Lower lobe of right lung (tissue), 2 donors: ENCODE results near the gene STAT4. TPM values are rescaled to one million over a fixed set of nuclear protein-coding genes. Genes with fewer than 3 reads are reported as not detected.

ENCODE experiments used
- ATAC-seq, 2 donors: fragments of 200-7000 bp; cut with Tn5 transposase; one replicate each; pipeline ENCODE4 v1.9.1; 2020 to 2022; ENCODE audit warnings: mild to moderate bottlenecking in 2 of 2, moderate library complexity in 2 of 2
- DNase-seq: peaks from one replicate; pipeline ENCODE4 v3.0.0-alpha.2; 2020
- H3K27ac ChIP-seq: fragments of 200-600 bp; one replicate; pipeline ENCODE4 v1.8.0; 2022
- H3K27me3 ChIP-seq: fragments of 200-600 bp; one replicate; pipeline ENCODE4 v1.8.0; 2022; ENCODE audit warnings: low read depth
- H3K36me3 ChIP-seq: fragments of 200-600 bp; one replicate; pipeline ENCODE4 v1.8.0; 2022; ENCODE audit warnings: mild to moderate bottlenecking
- H3K4me1 ChIP-seq: fragments of 200-600 bp; one replicate; pipeline ENCODE4 v1.8.0; 2022
- H3K4me3 ChIP-seq: fragments of 200-600 bp; one replicate; pipeline ENCODE4 v1.8.0; 2022; ENCODE audit warnings: mild to moderate bottlenecking
- H3K9me3 ChIP-seq: fragments of 200-600 bp; one replicate; pipeline ENCODE4 v1.8.0; 2022
- CTCF ChIP-seq: fragments of 200-600 bp; IDR thresholded peaks from one replicate; pipeline ENCODE4 v1.8.0; 2022; ENCODE audit warnings: antibody characterized with exemption, mild to moderate bottlenecking
- intact Hi-C: fragments of 100-400 bp; cut with DNase I; formaldehyde crosslinking; loops from one replicate; pipeline ENCODE4 v1.11.0; 2022
- total RNA-seq: library from RNA; stranded (reverse); fragmentation: NEBNext Ultra II Directional; extraction: Animal tissue kit (Norgen Biotek cat#: 25700); gene quantifications from one replicate; pipeline ENCODE4 v1.2.1, GENCODE V29; 2021
- donor health status: DM: no; HTN: yes; CAD: no; lungs with severe emphysema.

Gene STAT4
- total RNA-seq, 1 donor from 2014 or later = 5.8 TPM

- Histone ChIP-seq H3K4me1 (no peaks in the 10 kb centered on the region), H3K36me3 (peaks cover 100% of the 10 kb centered on the region), H3K27me3 (no peaks in the 10 kb centered on the region), H3K9me3 (no peaks in the 10 kb centered on the region), H3K4me3 (no peak overlapping the region), H3K27ac (no peak overlapping the region)
- intact Hi-C loops = no loop called here
- no peak for ATAC-seq
- DNase-seq = no peak
- TF ChIP-seq CTCF = no peak
Measured at GRCh38 chr2:190994148-190994547, 156.6 kb downstream of the STAT4 start.

GRCh38 chr2:190993292-190993643 is 157.5 kb downstream of the STAT4 start:
- Histone ChIP-seq H3K9me3 (no peaks in the 10 kb centered on the region), H3K36me3 (peaks cover 100% of the 10 kb centered on the region), H3K4me3 (no peak overlapping the region), H3K27me3 (no peaks in the 10 kb centered on the region), H3K27ac (no peak overlapping the region), H3K4me1 (no peaks in the 10 kb centered on the region)
- ATAC-seq (no peak), DNase-seq (no peak)
- intact Hi-C loops = no loop called here
- TF ChIP-seq CTCF = no peak

GRCh38 chr2:190990132-190990531 is 160.7 kb downstream of the STAT4 start:
- ATAC-seq = no peak
- TF ChIP-seq CTCF = no peak
- peaks cover 100% of the 10 kb centered on the region for H3K36me3 ChIP-seq

GRCh38 chr2:190988910-190989309 is 161.9 kb downstream of the STAT4 start:
- H3K27ac ChIP-seq = no peak overlapping the region
- TF ChIP-seq CTCF = no peak
- intact Hi-C loops = no loop called here

More at GRCh38 chr2:190990132-190990531, 160.7 kb downstream of the STAT4 start:
- no peaks in the 10 kb centered on the region for H3K9me3 ChIP-seq
- intact Hi-C loops = no loop called here
- H3K27ac ChIP-seq = no peak overlapping the region
- no peak for DNase-seq
- H3K4me1 ChIP-seq = no peaks in the 10 kb centered on the region
- no peak overlapping the region for H3K4me3 ChIP-seq
- no peaks in the 10 kb centered on the region for H3K27me3 ChIP-seq

GRCh38 chr2:190987938-190988337 is 162.9 kb downstream of the STAT4 start:
- no peak for ATAC-seq
- no peak overlapping the region for H3K27ac ChIP-seq
- DNase-seq = no peak
- peaks cover 100% of the 10 kb centered on the region for H3K36me3 ChIP-seq
- H3K4me1 ChIP-seq = no peaks in the 10 kb centered on the region
- no peak overlapping the region for H3K4me3 ChIP-seq
- intact Hi-C loops = no loop called here
- no peak for TF ChIP-seq CTCF
- no peaks in the 10 kb centered on the region for H3K27me3 ChIP-seq
- no peaks in the 10 kb centered on the region for H3K9me3 ChIP-seq

More at GRCh38 chr2:190988910-190989309, 161.9 kb downstream of the STAT4 start:
- Histone ChIP-seq H3K4me3 (no peak overlapping the region), H3K36me3 (peaks cover 100% of the 10 kb centered on the region), H3K4me1 (no peaks in the 10 kb centered on the region), H3K27me3 (no peaks in the 10 kb centered on the region), H3K9me3 (no peaks in the 10 kb centered on the region)
- ATAC-seq = no peak
- DNase-seq = no peak

GRCh38 chr2:190987116-190987515 is 163.7 kb downstream of the STAT4 start:
- DNase-seq (no peak), ATAC-seq (no peak)
- TF ChIP-seq CTCF = no peak
- H3K27me3 ChIP-seq = no peaks in the 10 kb centered on the region
- no peak overlapping the region for H3K27ac ChIP-seq
- no peaks in the 10 kb centered on the region for H3K9me3 ChIP-seq
- intact Hi-C loops = no loop called here
- no peaks in the 10 kb centered on the region for H3K4me1 ChIP-seq
- peaks cover 100% of the 10 kb centered on the region for H3K36me3 ChIP-seq
- H3K4me3 ChIP-seq = no peak overlapping the region
